Frontal cortex (tissue), 4 donors: Measurements from ENCODE around the gene RPL22L1. TPM values are rescaled to one million over a fixed set of nuclear protein-coding genes. Genes with fewer than 3 reads are reported as not detected.
"Not testable (repeated sequence)": the region's sequence is repeated elsewhere in the genome, so short reads cannot be mapped to it uniquely, and the experiment has no call there.

Experiments
- DNase-seq, 2 donors: peaks; one replicate each; pipeline ENCODE4 v3.0.0; 2012; ENCODE audit warnings: low spot score in 2 of 2
- FAIRE-seq: peaks from 2 replicates; lab custom pipeline; 2012; peaks lifted over from hg19 to GRCh38; lab: Jason Lieb, UNC
- total RNA-seq: library from RNA; depleted of rRNA; stranded (reverse); fragments of >200 nt; gene quantifications from one replicate; pipeline ENCODE4 v1.2.3, GENCODE V29; 2014
- donor health status: control.
- donor health status: control.
- donor health status: control.

RPL22L1 gene
- total RNA-seq = 25.3 TPM

DNA sequence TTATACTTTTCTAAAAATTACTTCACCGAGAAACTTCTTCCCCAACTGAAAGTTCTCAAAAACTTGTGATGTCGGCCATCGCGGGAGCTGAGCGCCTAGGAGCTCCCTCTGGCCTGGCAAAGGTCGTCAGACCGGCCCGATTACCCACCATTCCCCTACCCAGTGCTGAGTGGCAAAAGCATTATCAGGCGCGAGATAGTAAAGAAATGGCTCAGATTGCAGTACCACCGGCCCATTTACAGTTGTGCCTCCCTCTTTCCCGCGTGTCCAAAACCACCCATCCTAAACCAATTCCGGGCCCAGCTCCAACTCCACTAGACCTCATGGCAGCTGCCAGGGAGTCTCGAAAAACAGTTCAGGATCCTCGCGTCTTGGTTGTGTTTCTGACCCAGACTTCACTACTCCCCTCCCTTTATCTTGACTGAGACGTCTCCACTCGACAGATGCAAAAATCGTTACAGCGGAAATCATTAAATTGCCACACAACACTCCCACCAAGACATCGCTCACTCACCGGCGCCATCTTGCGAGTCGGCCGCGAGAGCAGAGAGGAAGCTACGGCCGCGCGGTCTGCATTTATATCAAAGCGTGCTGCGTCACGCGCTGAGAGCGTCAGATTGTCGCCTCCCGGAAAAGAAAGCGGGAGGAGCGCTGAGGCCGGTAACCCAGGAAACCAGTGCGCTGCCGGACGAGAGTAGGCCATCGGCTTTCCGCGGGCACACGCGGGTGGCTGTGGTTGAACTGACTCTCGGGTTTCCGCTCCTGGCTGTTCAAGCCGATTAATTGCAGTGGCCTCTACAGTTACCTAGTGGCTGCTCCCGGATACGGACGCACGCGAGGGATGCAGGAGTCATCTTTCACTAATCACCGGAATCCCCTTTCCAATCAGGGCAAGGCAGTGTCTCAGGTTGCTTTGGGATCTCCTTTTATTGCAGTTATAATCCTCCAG, at the start of gene RPL22L1:
Gene RPL22L1 (minus strand): TSS at position 551 of the 949 bp plus-strand sequence. CDS start 28 bp downstream, at position 523.
- no peak for FAIRE-seq
- DNase-seq = peak; percentile 57 to 79

DNA sequence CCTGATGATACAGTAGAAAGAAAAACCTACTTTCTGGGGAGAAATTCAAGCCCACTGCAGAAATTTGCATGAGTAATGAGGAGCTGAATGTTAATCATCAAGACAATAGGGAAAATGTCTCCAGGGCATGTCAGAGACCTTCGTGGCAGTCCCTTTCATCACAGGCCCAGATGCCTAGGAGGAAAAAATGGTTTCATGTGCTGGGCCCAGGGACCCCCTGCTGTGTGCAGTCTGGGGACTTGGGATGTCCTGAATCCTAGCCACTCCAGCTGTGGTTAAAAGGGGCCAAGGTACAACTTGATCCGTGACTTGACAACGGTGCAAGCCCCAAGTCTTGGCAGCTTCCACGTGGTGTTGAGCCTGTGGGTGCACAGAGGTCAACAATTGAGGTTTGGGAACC, 48.7 kb upstream of the RPL22L1 start:
- FAIRE-seq (no peak), DNase-seq (no peak)

DNA sequence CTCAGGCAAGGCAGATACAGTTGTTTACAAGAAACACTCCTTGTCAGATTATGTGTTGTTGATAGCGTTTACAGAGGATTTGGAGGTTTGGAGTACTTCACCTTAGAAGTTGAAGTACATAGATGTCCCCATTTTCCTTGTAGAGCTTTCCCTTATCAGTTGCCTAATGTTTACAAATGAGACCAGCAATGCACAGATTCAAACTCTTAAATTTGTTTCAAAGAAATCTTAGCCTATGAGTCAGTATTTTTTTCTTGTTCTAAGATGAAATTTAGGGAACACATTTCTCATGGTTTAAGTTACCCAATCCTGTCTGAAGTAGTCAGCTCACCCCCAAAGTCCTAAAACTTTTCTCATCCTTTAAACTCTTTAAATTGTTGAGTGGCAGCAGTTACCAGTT, 44.7 kb upstream of the RPL22L1 start:
- no peak for FAIRE-seq
- no peak for DNase-seq

DNA sequence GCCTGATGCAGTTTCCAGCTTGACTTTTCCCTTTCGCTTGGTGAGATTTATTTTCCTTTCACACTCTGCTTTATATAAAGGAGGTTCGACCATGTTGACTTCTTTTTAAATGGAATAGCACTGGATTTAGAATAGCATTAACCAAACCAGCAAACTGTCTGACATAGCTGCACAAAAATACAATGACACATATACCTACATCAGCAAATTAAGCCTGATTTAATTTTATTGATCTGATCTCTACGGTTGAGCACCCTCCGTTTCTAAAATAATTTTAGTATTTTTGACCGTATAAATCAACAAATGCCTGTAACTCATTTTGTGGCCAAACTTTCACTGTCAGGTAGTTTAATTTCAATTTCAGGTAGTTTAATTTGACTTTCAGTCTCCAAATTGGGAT, 44.2 kb upstream of the RPL22L1 start:
- DNase-seq (no peak), FAIRE-seq (no peak)

DNA sequence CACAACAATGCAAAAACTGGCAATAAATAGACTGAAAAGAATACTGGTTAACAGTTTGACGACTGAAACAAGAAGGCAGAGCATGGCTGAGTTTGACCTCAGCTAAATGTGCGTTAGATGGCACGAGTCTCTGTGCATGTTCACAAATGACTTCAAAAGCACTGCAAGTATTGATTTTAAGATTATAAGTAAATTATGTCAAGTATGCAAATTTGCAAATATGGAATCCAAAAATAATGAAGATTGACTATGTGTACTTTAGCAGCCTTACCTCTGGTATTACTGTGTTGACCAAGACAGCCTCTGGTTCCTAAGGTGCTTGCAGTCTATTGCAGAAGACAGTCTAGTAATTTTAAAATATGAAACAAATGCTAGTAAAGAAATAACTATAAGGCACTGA, 41.1 kb upstream of the RPL22L1 start:
- FAIRE-seq = no peak
- DNase-seq = no peak

DNA sequence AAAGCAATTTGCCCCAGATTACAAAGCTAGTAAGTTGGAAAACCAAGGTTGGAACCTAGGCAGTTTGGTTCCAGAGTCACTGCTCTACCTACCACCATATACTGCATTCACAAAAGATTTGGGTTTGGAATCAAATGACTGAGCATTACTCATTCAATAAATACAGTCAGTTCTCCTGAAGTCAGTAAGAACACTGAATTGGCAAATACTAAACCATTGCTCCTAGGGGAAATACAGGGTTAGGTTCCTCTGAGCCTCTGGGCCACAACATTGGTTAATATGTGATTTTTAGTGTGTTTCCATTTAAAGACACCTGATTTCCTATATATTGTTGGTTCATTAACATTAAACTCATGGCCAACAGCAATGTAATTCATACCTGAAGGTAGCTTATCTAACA, 40.5 kb upstream of the RPL22L1 start:
- DNase-seq = no peak

DNA sequence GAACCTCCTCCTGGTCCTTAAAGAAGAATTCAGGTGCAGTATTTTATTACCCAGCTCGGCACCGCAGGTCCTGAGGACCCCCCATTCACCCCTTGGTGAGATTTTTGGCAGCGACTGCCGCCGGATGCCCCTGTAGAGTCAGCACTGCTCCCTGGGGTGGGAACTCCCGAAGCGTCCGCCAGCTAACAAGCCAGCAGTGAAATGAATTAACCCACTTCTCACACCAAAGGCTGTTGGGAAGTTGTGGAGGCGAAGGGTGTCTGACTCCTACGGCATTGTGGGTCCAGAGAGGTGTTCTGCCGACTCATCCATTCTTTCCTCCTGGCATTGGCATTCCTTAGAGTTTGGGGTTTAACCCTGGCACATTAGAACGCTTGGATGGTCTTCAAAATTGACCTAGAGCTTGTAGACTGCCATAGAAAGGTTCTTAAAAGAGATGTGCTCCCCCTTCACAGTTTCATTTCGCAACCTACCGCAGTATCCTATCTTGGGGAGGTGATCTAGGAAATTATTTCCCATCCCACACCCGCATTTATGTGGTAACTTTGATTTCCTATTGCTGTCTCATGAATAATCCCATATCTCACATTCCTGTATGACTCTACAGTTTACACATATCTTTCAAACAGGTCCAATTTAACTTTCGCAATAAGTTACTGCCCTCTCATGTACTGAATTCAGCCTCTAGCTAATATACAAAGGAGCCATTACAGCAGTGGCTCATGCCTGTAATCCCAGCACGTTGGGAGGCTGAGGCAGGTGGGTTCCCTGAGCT, 39.3 kb upstream of the RPL22L1 start:
- DNase-seq = no peak
- no peak for FAIRE-seq

More for the DNA sequence above, 40.5 kb upstream of the RPL22L1 start:
- FAIRE-seq = no peak

DNA sequence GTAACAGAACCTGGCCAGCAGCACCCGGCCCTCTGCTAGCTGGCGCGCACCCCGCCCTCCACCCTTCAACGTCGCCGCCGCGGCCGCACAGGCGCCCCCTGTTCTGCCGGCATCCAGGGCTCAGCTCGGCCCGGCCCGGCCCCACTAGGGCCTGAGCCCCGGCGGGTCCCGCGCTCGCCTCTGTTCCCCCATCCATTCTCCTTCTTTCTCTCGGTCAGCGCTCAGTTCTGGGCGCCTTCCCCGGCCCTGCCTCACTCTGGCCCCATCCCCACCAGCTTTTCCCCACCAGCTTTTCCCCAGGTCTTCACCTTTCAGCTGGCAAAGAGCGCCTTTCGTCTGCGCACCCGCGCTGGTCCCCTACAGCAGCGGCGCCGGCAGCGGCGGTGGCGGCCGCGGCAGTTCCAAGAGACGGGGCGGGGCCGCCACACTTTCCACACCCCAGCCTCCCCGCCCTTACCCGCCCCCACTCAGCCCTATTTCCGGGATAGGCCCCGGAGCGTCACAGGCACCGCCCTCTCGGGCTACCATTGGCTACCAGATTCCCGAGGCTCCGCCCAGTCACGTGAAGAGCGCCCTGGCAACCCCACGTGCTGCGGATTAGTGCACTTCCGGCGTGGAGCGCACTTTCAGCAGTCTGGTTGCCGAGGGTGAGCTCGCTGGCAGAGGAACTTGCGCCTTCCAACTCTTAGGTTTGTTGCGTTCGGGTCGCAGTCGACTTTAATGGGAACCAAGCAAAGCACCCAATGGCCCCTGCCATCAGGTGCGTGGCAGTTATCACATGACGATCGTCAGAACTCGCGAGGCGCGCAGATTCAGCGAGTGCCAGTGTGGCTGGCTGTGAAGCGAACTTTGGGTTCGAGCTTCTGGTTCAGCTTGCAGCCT, 38.5 kb upstream of the RPL22L1 start, which contains the start of gene EIF5A2:
Gene EIF5A2 (minus strand): TSS at position 403 of the 882 bp plus-strand sequence. CDS start 831 bp downstream, outside the sequence.
- peak; percentile 86 to 96 for DNase-seq
- FAIRE-seq = no peak

DNA sequence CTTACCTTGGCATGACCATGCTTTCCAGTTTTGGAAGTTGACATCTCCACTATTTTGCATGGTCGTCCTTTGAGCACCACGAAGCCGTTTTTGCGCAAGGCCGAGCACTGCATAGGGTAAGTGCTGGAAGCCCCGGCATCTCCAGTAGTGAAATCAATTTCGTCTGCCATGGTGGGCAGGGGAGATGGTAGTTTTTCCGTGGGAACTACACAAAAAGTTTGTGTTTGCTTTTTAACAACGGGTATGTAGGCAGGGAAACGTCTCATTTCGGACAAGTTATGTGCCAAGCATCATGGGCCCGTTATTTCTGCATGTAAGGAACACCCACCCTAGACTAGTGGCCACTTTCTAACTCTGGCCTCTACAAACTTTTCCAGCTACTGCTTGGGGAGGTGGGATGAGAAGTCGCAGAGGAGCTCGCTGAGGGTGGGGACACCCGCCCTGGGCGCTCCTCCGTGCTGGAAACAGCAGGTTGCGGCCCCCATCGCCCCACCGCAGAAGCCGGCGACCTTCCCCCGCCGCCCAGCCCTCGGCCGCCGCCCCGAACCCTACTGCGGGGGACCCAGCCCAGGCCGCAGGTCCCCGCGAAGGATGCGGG, 37.7 kb upstream of the RPL22L1 start:
- no peak for FAIRE-seq
- DNase-seq = peak in 1 of 2 donors; percentile 7

DNA sequence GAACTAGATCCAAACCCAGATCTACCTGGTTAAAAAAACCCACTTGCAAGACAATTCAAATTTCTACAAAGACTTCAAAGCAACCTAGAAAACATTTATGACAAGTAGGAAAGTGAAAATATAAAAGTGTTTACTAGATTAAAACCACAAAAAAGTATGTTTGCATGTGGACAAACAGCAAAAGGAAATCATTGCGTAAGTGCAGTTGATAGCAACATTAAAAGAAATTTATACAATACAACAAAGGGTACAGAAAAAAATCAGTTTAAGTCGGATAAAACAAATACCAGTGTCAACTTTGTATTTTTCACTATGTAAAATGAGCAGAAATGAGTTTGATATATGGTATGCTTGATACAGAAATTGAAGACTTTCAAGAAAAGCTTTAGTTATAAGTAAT, 35.9 kb upstream of the RPL22L1 start:
- no peak for DNase-seq
- no peak for FAIRE-seq

DNA sequence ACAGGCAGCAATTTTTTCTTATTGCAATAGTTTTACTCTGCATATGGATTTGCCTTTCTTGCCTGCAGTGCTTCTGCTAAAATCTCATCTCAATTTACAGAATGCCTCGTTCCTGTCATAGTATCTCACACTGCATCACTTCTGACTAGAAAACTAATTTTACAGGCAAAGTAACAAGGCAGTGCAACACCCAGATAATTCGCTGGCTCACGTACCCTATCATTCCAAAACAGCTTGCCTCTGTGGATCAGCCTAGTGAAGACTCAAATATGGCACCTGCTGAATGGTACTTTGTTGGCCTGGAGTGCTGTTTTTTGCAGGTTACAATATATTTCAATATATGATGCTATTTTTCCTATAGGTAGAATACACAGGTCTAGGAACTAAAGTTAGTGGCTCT, 33.1 kb upstream of the RPL22L1 start:
- DNase-seq (no peak), FAIRE-seq (no peak)

DNA sequence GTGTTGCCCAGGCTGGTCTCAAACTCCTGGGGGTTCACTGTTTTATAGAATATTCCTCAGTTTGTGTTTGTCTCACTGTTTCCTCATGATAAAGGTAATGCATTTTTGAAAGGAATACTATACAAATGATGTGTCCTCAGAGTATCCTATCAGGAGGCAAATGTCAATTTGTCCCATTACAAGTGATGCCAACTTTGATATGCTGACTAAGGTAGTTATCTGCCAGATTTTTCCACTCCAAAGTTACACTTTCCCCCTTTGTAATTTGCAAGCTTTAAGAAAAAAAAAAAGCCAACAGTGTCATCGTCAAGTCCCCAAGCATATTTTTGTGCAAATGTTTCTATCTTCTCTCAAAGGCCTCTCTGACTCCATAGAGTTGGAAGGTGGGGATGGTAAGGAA, 29.5 kb upstream of the RPL22L1 start:
- FAIRE-seq (no peak), DNase-seq (no peak)

DNA sequence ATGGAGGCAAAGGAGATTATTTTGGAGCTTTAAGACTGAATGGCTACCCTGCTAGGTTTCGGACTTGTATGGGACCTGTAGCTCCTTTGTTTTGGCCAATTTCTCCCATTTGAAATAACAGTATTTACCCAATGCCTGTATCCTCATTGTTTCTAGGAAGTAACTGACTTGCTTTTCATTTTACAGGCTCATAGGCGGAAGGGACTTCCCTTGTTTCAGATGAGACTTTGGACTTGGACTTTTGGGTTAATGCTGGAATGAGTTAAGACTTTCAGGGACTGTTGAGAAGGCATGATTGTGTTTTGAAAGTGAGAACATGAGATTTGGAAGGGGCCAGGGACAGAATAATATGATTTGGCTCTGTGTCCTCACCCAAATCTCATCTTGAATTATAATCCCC, 28.0 kb upstream of the RPL22L1 start:
- DNase-seq = no peak

DNA sequence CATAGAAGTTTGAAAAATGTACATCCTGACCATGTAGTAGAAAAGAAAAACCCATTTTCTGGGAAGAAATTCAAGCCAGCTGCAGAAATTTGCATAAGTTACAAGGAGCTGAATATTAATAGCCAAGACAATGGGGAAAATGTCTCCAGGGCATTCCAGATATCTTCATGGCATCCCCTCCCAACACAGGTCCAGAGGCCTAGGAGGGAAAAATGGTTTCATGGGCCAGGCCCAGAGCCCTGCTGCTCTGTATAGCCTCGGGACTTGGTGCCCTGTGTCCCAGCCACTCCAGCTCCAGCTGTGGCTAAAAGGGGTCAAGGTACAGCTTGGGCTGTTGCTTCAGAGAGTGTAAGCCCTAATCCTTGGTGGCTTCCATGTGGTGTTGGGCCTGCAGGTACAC, 27.2 kb upstream of the RPL22L1 start:
- FAIRE-seq, DNase-seq: not testable (repeated sequence)

More for the DNA sequence above, 28.0 kb upstream of the RPL22L1 start:
- no peak for FAIRE-seq

DNA sequence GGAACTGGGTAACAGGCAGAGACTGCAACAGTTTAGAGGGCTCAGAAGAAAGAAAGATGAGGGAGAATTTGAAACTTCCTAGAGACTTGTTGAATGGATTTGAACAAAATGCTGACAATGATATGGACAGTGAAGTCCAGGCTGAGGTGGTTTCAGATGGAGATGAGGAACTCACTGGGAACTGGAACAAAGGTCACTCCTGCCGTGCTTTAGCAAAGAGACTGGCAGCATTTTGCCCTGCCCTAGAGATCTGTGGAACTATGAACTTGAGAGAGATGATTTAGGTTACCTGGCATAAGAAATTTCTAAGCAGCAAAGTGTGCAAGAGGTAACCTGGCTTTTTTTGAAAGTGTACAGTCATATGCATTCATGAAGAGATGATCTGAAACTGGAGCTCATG, 26.8 kb upstream of the RPL22L1 start:
- no peak for FAIRE-seq
- DNase-seq = no peak

DNA sequence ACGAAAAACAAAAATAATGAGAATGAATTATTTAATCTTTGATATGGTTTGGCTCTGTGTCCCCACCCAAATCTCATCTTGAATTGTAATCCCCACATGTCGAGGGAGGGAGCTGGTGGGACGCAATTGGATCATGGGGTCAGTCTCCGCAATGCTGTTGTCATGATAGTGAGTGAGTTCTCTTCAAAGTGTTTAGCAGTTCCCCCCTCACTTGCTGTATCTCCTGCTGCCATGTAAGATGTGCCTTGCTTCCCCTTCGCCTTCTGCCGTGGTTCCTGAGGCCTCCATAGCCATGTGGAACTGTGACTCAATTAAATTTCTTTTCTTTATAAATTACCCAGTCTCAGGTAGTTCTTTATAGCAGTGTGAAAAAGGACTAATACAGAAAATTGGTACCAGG, 26.3 kb upstream of the RPL22L1 start:
- FAIRE-seq, DNase-seq: not testable (repeated sequence)

DNA sequence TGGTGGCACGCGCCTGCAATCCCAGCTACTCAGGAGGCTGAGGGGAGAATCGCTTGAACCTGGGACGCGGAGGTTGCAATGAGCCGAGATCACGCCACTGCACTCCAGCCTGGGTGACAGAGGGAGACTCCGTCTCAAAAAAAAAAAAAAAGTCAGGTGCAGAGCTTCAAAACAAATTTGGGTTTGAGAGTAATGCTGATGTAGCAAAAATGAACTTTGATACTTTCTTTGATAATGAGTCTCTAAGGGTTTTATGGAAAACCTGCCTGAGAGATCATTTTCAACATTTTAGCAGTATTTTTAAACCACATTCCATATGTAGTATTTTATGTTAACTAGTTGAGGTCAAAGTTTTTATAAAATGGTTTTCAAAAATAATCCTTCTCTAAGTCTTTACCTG, 23.9 kb upstream of the RPL22L1 start:
- no peak for DNase-seq
- no peak for FAIRE-seq

DNA sequence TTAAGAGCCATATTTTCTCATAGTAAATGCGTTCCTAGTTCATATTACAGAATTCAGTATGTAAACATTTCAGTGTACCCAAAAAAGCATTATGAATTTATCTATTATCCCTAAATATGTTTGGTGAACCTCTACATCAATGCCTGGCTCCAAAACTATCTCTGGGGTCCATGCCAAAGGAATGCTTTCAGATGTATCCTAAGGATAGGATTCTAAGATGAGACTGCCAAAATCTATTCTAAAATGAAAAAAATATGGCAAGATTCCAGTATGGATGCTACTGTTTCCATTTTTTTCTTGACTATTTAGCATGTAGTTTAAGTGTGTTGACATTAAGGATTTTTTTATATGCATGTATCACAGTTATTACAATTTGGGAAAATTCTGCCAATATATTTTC, 19.6 kb upstream of the RPL22L1 start:
- FAIRE-seq = no peak
- DNase-seq = no peak

DNA sequence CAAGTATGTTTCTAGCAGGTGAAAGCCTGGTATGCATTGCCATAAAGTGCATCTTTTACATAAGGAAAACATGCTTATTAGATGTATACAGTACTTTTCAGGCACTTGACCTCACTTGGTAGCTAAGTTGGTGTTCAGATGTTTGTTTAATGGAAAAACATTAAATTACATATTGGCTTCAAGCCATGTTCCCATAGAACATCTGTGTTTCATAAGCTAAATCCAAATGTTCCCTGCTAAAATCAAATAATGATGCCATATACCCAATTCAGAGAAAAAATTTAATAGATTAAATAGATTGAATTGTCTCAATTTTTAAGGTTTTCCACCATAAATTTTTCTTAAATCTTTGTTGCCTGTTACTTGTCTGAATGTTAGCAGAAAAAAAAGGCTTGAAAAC, 19.1 kb upstream of the RPL22L1 start:
- DNase-seq = no peak
- FAIRE-seq = no peak
